ENCODE data around the gene NAT9. TPM values are rescaled to one million over a fixed set of nuclear protein-coding genes. Genes with fewer than 3 reads are reported as not detected.

NAT9 gene
- total RNA-seq, 4 donors from 2014 or later: 27.5 to 78.6 (median 43.2) TPM

- H3K27me3 ChIP-seq: peaks cover 0 to 6% of the 10 kb centered on the region in 2 donors
- peaks cover 0 to 8% (median 0%) of the 10 kb centered on the region in 4 donors for H3K9me3 ChIP-seq
- H3K4me1 ChIP-seq: no peaks in the 10 kb centered on the region
- 82 to 87% methylated on average over 4 of the region's 4 CpGs for WGBS, 2 donors
- H3K27ac ChIP-seq: no peak overlapping the region
- no peak for TF ChIP-seq CTCF (IDR thresholded peaks at IDR 0.05)
- TF ChIP-seq POLR2A (IDR thresholded peaks at IDR 0.05): no peak
- TF ChIP-seq EP300 (IDR thresholded peaks at IDR 0.05): no peak
- no peak for DNase-seq (ENCODE audit: low spot score in 2 of 2)
- H3K36me3 ChIP-seq: no peaks in the 10 kb centered on the region
- H3K4me3 ChIP-seq: no peak overlapping the region
Measured at GRCh38 chr17:74722782-74723181, 53.4 kb downstream of the NAT9 start.

Other genes starting within 250 kb of the NAT9 start
- under 1 TPM in 2 of 4 donors, not detected in 2; 0.21 to 0.44 TPM for gene CD300LB, start 244.9 kb downstream of the NAT9 start, total RNA-seq
- gene CD300C, start 230.2 kb downstream of the NAT9 start, total RNA-seq: 1 to 10 TPM in 2 of 4 donors, under 1 TPM in 1, not detected in 1; 0.59 to 1.8 (median 1.7) TPM
- not detected for gene CD300H, start 208.8 kb downstream of the NAT9 start, total RNA-seq
- not detected for gene CD300LD, start 184.1 kb downstream of the NAT9 start, total RNA-seq
- 1 to 10 TPM in 1 of 4 donors, under 1 TPM in 3; under 0.01 to 1.8 (median 0.51) TPM for gene CD300E, start 152.6 kb downstream of the NAT9 start, total RNA-seq
- 1 to 10 TPM in 1 of 4 donors, not detected in 3; 2.1 TPM for gene CD300LF, start 63.4 kb downstream of the NAT9 start, total RNA-seq
- gene RAB37, start 39.1 kb downstream of the NAT9 start, total RNA-seq: 1 to 10 TPM in 3 of 4 donors, under 1 TPM in 1; 0.87 to 4.4 (median 2.3) TPM
- 10 to 100 TPM; 42.2 to 55.2 (median 53.0) TPM for gene NHERF1, start 27.7 kb downstream of the NAT9 start, total RNA-seq
- gene GRIN2C, start 83.5 kb upstream of the NAT9 start, total RNA-seq: 1 to 10 TPM in 1 of 4 donors, under 1 TPM in 3; 0.22 to 3.6 (median 0.50) TPM
- gene FDXR, start 96.6 kb upstream of the NAT9 start, total RNA-seq: 10 to 100 TPM in 1 of 4 donors, 1 to 10 TPM in 3; 3.9 to 12.1 (median 8.8) TPM
- not detected for gene FADS6, start 117.3 kb upstream of the NAT9 start, total RNA-seq
- gene USH1G, start 146.9 kb upstream of the NAT9 start, total RNA-seq: under 1 TPM in 1 of 4 donors, not detected in 3; 0.87 TPM
- not detected for gene OTOP2, start 147.9 kb upstream of the NAT9 start, total RNA-seq
- gene OTOP3, start 159.6 kb upstream of the NAT9 start, total RNA-seq: not detected
- 10 to 100 TPM in 1 of 4 donors, 1 to 10 TPM in 3; 5.7 to 11.6 (median 8.9) TPM for gene HID1, start 196.4 kb upstream of the NAT9 start, total RNA-seq
- gene CDR2L, start 211.3 kb upstream of the NAT9 start, total RNA-seq: 10 to 100 TPM; 10.7 to 19.2 (median 13.9) TPM
- gene MRPL58, start 236.3 kb upstream of the NAT9 start, total RNA-seq: 10 to 100 TPM; 32.1 to 51.9 (median 46.0) TPM

Measured in tibial nerve (tissue), 4 donors.